Ectodermal cell (in vitro differentiated cells): ENCODE results near the gene ADIG. TPM values are rescaled to one million over a fixed set of nuclear protein-coding genes. Genes with fewer than 3 reads are reported as not detected.

Experiments used
- H3K27ac ChIP-seq: 2 replicates; pipeline ENCODE4 v1.7.0; 2013; ENCODE audit warnings: mild to moderate bottlenecking, low read depth, low read length; ENCODE audit not compliant: insufficient read depth, poor library complexity, severe bottlenecking
- H3K27me3 ChIP-seq: 2 replicates; pipeline ENCODE4 v1.7.0; 2013; ENCODE audit warnings: mild to moderate bottlenecking, low read length; ENCODE audit not compliant: insufficient read depth, control insufficient read depth, poor library complexity, severe bottlenecking
- H3K36me3 ChIP-seq: one replicate; pipeline ENCODE4 v1.7.0; 2013; ENCODE audit warnings: low read length; ENCODE audit not compliant: control insufficient read depth, insufficient read depth
- H3K4me1 ChIP-seq: one replicate; pipeline ENCODE4 v1.7.0; 2013; ENCODE audit warnings: low read length; ENCODE audit not compliant: control insufficient read depth, insufficient read depth
- H3K4me3 ChIP-seq: 2 replicates; pipeline ENCODE4 v1.7.0; 2013; ENCODE audit warnings: low read depth, low read length, control low read depth; ENCODE audit not compliant: insufficient read depth
- H3K9me3 ChIP-seq: 2 replicates; pipeline ENCODE4 v1.7.0; 2013; ENCODE audit warnings: mild to moderate bottlenecking, low read length, moderate library complexity; ENCODE audit not compliant: control insufficient read depth
- WGBS, 2 experiments: methylation state at CpG; one replicate each; pipeline ENCODE4 v1.1.7; 2013; ENCODE audit warnings: missing lambda C conversion rate in 2 of 2; 5-methylcytosine and 5-hydroxymethylcytosine counted together
- polyA plus RNA-seq, 4 experiments: library from polyadenylated mRNA; stranded (reverse); fragments of 50-300 nt; gene quantifications; one replicate each; pipeline ENCODE4 v1.2.3, GENCODE V29; 2013

ADIG gene
- not detected for polyA plus RNA-seq (2013, experiment 1 of 4)
- not detected for polyA plus RNA-seq (2013, experiment 2 of 4)
- polyA plus RNA-seq (2013, experiment 3 of 4): not detected
- polyA plus RNA-seq (2013, experiment 4 of 4): not detected

DNA sequence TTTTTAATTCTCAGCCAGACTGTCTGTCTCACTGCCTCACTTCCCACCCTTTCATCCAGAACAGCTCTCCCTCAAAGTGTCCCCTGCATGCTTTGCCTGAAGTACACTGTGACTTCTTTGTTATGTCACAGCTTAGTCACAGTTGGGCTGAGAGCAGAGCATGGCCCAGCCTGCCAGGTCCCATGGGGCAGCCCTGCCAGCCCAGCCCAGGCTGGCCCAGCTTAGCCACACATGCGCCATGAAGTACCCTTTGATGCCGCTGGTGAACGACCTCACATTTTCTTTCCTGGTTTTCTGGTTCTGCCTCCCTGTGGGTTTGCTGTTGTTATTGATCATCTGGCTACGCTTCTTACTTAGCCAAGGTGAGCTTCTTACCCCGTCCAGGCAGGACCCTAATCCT, at the start of gene ADIG:
Gene ADIG (plus strand): TSS at position 185 of the 400 bp plus-strand sequence. CDS start 54 bp downstream, at position 239.
- Histone ChIP-seq H3K4me1 (peaks cover 12% of the 10 kb centered on the region), H3K9me3 (no peaks in the 10 kb centered on the region), H3K36me3 (no peaks in the 10 kb centered on the region), H3K27me3 (no peaks in the 10 kb centered on the region), H3K27ac (no peak within 1 kb of the TSS), H3K4me3 (no peak within 1 kb of the TSS)
- WGBS, 2 experiments: 79 to 83% methylated on average over 5 of the region's 5 CpGs

DNA sequence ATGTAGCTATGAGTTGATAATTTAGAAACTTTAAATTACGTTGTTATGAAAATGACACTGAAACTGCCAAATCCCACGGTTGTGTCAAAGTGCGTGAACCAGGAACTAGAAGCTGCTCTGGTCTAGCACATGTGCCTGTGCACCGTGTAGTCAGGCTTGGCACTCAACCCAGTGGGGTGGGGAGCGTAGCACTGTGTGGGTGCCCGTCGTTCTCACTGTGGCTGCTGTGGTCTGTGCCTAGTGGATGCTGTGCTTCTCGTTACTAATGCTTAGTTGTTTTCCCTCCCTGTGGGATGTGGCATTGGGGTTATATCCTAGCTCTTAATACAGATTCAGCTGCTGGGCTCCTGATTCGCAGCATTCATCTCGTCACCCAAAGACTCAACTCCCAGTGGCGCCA, 46.2 kb upstream of the ADIG start:
- H3K9me3 ChIP-seq: no peaks in the 10 kb centered on the region
- H3K27me3 ChIP-seq: no peaks in the 10 kb centered on the region
- H3K4me1 ChIP-seq: no peaks in the 10 kb centered on the region
- no peak overlapping the region for H3K27ac ChIP-seq
- H3K36me3 ChIP-seq: peaks cover 9% of the 10 kb centered on the region
- H3K4me3 ChIP-seq: no peak overlapping the region
- 95 to 97% methylated on average over 11 of the region's 11 CpGs for WGBS, 2 experiments

DNA sequence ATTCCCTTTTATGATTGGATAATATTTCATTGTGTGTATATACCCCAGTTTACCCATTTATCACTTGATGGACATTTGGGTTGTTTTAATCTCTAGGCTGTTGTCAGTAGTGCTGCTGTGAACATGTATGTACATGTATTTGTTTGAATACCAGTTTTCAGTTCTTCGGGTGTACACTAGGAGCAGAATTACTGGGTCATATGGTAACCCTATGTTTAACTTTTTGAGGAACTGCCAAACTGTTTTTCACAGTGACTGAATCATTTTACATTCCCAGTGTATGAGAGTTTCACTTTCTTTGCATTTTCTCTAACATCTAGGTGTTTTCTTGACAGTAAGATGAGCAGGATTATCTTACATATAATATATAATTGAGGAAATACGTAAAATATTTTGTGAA, 44.7 kb upstream of the ADIG start:
- Histone ChIP-seq H3K4me3 (no peak overlapping the region), H3K4me1 (no peaks in the 10 kb centered on the region), H3K27ac (no peak overlapping the region), H3K9me3 (no peaks in the 10 kb centered on the region), H3K36me3 (peaks cover 12% of the 10 kb centered on the region), H3K27me3 (no peaks in the 10 kb centered on the region)
- 96 to 100% methylated on average over 2 of the region's 2 CpGs for WGBS, 2 experiments

DNA sequence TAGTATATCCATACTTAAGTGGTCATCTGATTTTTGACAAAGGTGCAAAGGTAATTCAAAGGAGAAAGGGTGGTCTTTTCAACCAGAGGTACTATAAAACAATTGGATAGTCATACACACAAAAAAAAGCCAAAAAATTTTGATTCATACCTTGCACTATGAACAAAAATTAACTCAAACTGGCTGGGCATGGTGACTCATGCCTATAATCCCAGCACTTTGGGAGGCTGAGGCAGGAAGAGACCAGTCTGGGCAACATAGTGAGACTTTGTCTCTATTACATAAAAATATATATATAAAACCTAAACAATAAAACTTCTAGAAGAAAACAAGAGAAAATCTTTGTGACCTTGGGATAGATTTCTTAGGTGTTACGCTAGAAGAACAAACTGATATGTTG, 43.8 kb upstream of the ADIG start:
- WGBS, 2 experiments: 96 to 100% methylated on average over 1 of the region's 1 CpG
- H3K4me1 ChIP-seq: no peaks in the 10 kb centered on the region
- no peak overlapping the region for H3K27ac ChIP-seq
- H3K36me3 ChIP-seq: peaks cover 12% of the 10 kb centered on the region
- H3K9me3 ChIP-seq: no peaks in the 10 kb centered on the region
- H3K4me3 ChIP-seq: no peak overlapping the region
- H3K27me3 ChIP-seq: no peaks in the 10 kb centered on the region

DNA sequence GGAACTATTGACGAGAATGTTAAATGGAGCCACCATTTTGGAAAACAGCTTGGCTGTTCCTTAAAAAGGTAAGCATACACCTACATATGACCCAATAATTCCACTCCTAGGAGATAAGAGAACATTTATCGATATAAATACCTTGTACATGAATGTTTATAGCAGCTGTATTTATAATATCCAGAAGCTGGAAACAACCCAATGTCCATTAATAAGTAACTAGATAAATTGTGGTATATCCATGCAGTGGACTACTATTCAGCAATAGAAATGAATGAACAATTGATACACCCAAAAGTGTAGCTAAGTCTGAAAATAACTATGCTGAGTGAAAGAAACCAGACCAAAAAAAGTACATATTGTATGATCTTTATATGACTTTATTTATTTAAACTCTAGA, 42.2 kb upstream of the ADIG start:
- WGBS, 2 experiments: 91 to 100% methylated on average over 1 of the region's 2 CpGs
- H3K36me3 ChIP-seq: peaks cover 12% of the 10 kb centered on the region
- no peak overlapping the region for H3K27ac ChIP-seq
- H3K27me3 ChIP-seq: no peaks in the 10 kb centered on the region
- no peaks in the 10 kb centered on the region for H3K4me1 ChIP-seq
- no peaks in the 10 kb centered on the region for H3K9me3 ChIP-seq
- no peak overlapping the region for H3K4me3 ChIP-seq

DNA sequence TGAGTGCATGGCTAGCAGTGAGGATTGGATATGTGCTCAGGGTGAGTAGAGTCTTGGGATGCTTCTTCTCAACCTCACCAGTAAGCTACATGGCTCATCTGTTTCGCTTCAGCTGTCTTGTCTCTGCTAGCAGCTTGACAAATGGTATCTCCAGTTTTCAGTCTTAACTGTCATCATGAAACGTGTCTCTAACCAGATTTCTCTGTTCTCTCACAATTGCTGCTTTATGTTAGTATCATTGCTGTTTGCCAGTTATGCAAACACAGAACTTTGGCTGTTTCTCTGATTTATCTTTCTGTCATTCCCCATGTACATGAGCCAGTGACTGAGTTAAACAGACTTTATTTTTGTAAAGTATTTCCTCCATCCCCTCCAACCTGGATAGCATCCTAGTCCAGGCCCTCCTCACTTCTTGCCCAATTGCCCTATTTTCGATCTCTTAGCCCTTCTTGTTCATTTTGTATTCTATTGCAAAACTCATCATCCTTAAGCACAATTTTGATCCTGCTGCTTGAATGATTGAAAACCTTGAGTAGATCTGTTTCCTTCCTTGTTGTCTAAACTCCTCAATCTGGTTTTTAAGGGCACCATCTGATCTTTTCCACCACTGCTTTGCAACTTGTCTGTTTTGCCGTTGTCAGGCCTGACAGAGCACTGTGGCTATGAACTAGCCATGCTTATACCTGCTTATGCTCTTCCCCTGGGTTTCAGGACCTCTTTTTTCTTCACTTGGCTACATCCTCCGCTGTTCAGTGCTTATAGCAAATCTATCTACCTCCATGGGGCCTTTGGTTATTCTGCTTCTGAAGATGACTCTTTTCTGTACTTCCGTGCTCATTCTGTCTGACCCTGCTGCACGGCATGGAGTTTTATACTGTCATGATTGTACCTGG, 37.7 kb upstream of the ADIG start:
- Histone ChIP-seq H3K9me3 (no peaks in the 10 kb centered on the region), H3K27me3 (no peaks in the 10 kb centered on the region), H3K27ac (no peak overlapping the region), H3K36me3 (peaks cover 10% of the 10 kb centered on the region), H3K4me1 (no peaks in the 10 kb centered on the region), H3K4me3 (no peak overlapping the region)
- WGBS, 2 experiments: 90 to 92% methylated on average over 7 of the region's 7 CpGs

DNA sequence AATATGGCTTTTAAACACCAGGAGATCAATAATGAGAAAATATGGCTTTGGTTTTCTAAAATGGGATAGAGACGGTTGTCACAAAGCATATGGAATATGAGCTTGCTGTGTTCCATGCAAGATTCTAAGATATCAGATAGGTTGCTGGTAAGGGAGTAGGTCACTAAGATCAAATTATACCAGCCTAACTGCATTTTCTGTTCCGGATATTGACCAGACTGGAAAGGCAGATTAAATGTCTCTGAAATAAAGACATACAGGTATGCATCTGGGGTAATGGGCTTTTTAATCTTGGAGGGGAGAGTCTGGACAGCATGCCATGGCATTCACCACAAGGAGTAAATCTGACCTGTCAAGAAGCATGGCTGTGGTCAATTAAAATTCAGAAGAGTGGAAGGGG, 35.2 kb upstream of the ADIG start:
- WGBS, 2 experiments: 96 to 100% methylated on average over 2 of the region's 2 CpGs
- Histone ChIP-seq H3K27ac (no peak overlapping the region), H3K4me3 (no peak overlapping the region), H3K36me3 (peaks cover 10% of the 10 kb centered on the region), H3K27me3 (no peaks in the 10 kb centered on the region), H3K9me3 (no peaks in the 10 kb centered on the region), H3K4me1 (no peaks in the 10 kb centered on the region)

DNA sequence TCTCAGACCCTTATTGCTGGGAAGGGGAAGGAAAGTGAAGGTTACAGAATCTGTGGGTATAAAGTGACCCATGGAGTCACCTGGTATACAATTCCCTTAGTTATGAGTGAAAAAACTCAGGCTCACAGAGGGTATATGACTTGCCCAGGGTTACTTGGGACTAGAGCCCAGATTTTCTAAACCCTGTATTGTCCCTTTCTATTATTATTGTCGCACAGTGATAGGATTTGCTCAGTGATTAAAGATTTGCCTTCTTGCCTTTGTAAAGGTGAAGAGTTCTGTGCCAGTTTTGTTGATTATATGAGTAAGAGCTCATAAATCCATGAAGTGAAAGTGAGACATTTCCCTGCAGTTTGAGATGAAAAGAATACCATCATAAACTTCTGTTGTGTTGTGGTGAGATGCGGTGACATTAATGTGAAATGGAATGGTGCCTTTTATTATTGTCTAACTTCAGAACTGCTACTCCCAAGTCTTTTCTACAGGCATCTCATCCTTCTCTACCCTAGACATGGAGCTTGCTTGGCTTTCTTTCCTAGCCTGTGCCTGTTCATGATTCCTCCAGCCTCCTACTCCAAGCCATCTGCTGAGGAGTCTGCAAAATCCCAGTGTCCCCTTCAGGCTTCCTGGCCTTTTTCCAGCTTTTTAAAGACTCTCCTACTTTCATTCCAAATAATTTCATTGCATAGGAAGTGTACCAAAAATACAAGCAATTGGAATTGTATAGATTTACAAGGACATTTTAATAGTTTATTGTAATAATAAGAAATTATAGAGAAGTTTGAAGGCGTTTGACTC, 33.5 kb upstream of the ADIG start:
- 81 to 92% methylated on average over 2 to 3 of the region's 3 CpGs for WGBS, 2 experiments
- Histone ChIP-seq H3K27ac (no peak overlapping the region), H3K27me3 (no peaks in the 10 kb centered on the region), H3K4me3 (no peak overlapping the region), H3K36me3 (peaks cover 20% of the 10 kb centered on the region), H3K4me1 (no peaks in the 10 kb centered on the region), H3K9me3 (no peaks in the 10 kb centered on the region)

DNA sequence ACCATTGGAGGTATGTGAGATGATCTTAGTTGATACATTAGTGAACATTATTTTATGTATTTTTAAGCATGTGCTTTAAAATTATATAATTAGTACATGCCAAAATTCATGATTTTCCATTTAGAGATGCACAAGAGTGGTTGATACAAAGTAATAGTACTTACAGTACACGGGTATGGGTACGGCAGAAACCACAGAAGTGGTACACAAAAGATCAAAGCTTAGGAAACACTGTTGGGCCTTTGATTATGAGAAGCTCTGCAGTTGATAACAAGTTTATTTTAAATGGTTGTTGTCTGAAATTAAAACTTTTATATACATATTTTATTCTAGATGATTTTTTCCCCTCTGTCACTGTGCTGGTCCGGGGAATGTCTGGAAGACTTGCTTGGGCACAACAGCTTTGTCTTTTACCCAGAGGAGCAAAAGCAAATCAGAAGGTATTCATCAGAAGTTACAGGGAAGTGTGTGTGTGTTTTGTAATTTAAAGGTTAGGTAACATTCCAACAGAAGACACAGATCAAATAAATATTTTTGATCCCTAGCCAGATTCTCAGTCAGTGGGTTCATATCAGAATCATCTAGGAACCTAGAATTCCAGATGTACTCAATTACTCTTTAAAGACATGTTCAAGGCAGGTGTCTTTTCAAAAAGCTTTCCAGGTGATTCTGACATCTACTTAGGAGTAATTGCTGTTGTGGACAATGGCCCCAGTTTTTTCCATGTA, 32.5 kb upstream of the ADIG start:
- Histone ChIP-seq H3K27ac (no peak overlapping the region), H3K4me1 (no peaks in the 10 kb centered on the region), H3K27me3 (no peaks in the 10 kb centered on the region), H3K4me3 (no peak overlapping the region), H3K9me3 (no peaks in the 10 kb centered on the region), H3K36me3 (peaks cover 20% of the 10 kb centered on the region)
- WGBS, 2 experiments: 96 to 98% methylated on average over 2 to 3 of the region's 3 CpGs
